Measurements from ENCODE around the gene TTF1.

- TF ChIP-seq CTCF (IDR thresholded peaks at IDR 0.05) = no peak
- TF ChIP-seq POLR2A (IDR thresholded peaks at IDR 0.05) = no peak
Measured at GRCh38 chr9:132334364-132334763, 72.3 kb downstream of the TTF1 start.
